Measurements from ENCODE around the gene INTS6L.

The INTS6L gene

DNA sequence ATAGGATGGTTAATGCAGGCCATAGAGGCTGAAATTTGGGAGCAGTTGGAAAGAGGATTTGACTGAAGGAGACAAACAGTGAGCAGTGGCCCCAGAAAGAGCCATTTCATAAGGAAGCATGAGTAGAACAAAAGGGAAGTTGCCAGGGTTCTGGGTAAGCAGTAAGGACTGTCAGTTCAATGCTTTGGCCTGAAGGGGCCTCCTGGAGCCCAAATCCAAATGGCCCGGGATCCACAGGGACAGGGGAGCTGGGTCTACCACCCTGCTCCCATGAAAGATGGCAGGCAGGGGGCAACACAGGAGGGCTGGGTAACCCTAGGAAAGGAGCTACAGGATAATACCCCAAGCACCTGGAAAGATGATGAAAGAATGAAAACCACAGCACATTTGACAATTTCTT, 4.1 kb upstream of the INTS6L start:
- peak overlapping the region; percentile 65 for H3K27ac Mint-ChIP-seq
- no peaks in the 10 kb centered on the region for H3K9me3 Mint-ChIP-seq

DNA sequence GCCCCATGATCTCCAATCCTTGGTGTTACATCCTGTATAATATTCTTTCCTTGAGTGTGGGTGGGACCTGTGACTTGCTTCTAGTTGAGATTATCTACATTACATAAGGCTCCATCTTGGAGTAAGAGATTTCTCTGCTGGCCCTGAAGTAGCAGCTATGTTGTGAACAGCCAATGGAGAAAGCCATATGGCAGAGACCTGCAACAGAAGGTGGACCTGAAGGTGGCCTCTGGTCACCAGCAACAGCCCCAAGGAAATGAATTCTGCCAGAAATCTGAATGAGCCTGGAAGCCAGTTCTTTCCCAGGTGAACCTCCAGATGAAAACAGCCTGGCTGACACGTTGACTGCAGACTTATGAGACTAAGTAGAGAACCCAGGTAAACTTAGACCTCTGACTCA, 2.3 kb upstream of the INTS6L start:
- peaks cover 16% of the 10 kb centered on the region for H3K4me1 Mint-ChIP-seq
- H3K9me3 Mint-ChIP-seq: no peaks in the 10 kb centered on the region
- ATAC-seq (no peak), DNase-seq (ENCODE audit: low spot score in 2 of 2) (no peak)
- H3K36me3 Mint-ChIP-seq: peaks cover 20% of the 10 kb centered on the region
- no peak overlapping the region for H3K27ac Mint-ChIP-seq
- H3K4me3 Mint-ChIP-seq: no peak overlapping the region

More for the DNA sequence above, 4.1 kb upstream of the INTS6L start:
- no peak for ATAC-seq
- H3K4me3 Mint-ChIP-seq: no peak overlapping the region
- peaks cover 9% of the 10 kb centered on the region for H3K36me3 Mint-ChIP-seq
- no peak for DNase-seq (ENCODE audit: low spot score in 2 of 2)
- H3K4me1 Mint-ChIP-seq: peaks cover 9% of the 10 kb centered on the region

DNA sequence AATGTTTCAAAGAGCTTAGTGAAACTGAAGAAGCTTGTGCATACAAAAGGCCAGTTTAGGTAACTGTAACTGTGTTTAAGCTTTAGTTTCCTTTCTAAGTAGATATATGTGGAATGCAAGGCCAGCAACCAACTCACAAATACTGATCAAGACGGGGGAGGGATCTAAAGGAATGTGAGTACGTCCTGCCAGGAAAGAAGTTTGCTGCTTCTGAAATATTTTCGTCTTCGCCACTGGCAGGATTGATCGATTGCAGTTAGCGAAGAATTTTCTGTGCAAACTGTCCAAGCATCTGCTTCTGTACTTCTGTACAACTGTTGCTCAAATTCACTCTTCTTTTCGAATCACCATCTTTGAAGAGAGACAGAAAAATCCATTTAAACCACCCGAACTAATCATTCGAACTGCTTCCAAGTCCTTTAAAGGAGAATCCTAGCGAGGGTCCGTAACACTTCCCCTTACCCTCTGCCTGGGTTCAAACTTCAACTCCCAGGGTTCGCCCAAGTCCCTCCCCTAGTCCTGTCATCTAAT, 373 bp upstream of the INTS6L start:
- ATAC-seq: no peak
- Mint-ChIP-seq H3K4me1 (peaks cover 31% of the 10 kb centered on the region), H3K27ac (peak overlapping the region; percentile 100), H3K36me3 (peaks cover 26% of the 10 kb centered on the region), H3K9me3 (no peaks in the 10 kb centered on the region), H3K4me3 (peak overlapping the region; percentile 100)
- DNase-seq (ENCODE audit: low spot score in 2 of 2): no peak

DNA sequence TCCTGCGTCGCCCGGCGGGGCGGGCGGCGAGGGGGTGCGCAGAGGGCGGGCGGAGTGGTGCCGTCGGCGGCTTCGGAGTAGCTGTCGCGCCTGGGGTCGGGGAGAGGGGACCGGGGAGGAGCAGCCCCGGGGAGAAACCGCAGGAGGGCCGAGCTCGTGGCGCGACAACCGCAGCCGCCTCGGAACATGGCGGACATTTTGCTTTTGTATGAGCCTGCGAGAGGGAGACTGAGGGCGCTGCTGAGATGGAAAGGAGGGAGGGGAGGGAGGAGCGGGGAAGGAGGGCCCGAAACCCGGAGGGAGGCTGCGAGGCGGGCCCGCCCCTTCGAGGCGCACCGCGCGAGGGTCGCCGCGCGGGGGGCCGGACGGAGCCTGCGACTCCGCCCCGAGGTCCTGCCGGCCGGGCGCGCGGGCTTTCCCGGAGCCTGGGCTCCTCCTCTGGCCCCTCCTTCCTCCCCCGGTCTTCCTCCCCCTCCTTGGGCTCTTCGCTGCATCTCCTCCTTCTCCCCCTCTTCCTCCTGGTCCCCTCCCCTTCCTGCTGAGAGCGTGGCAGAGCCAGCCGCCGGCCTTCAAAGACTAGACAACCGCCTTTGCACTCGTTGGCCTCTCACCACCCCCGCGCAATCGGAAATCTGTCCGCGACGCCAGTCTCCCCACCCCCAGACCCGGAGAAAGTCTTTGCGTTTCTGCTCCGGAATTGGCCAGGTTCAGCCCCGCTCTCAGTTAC, 1.1 kb downstream of the INTS6L start:
- Mint-ChIP-seq H3K27ac (peak overlapping the region; percentile 94), H3K36me3 (peaks cover 32% of the 10 kb centered on the region), H3K4me1 (peaks cover 39% of the 10 kb centered on the region), H3K9me3 (no peaks in the 10 kb centered on the region), H3K4me3 (peak overlapping the region; percentile 100)
- ATAC-seq (peak; percentile 82), DNase-seq (ENCODE audit: low spot score in 2 of 2) (peak; percentile 53 to 83)

DNA sequence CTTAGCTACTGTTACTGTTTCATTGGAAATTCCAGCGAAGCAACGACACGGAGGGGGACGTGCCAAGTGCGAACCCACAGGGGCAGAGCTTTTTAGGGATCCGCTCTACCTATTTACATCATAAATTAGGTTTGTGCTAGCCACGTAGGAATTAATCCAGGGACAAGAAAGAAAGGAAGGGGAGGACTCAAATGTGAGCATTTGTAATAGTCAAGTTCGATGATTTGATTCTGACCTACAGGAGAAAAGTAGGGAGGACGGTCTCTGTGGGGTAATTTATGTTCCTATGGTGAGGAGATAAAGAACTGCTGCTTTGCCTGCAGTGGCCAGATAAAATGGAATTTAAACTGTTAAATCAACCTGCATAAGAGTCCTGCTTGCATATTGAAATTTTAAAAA, 1.7 kb downstream of the INTS6L start:
- no peak for ATAC-seq
- peaks cover 42% of the 10 kb centered on the region for H3K4me1 Mint-ChIP-seq

DNA sequence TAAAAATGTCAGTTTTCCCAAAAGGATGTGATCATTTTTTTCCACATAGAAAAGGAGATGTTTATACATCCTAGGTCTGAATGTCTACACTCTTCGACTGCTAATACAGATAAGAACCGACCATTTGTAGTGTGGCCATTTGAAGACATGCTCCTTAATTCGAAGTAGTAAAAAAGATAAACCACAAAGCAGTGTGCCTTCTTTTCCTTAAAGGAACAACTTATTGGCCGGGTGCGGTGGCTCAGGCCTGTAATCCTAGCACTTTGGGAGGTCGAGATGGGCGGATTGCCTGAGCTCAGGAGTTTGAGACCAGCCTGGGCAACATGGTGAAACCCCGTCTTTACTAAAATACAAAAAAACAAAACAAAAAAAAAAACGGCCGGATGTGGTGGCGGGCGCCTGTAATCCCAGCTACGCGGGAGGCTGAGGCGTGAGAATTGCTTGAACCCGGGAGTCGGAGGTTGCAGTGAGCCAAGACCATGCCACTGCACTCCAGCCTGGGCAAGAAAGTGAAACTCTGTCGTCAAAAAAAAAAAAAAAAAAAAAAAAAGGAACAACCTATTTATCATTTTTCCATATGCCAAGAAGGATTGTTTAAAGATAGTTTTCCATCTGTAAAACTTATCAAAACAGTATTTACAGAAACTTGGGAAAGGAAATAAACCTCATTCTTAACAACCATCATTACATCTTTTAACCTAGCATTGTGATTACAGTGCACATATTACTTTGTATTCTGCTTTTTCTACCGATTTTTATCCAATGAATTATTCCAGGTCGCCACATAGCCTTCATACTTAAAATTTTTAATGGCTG, 2.6 kb downstream of the INTS6L start:
- Mint-ChIP-seq H3K36me3 (peaks cover 32% of the 10 kb centered on the region), H3K9me3 (no peaks in the 10 kb centered on the region), H3K27ac (peak overlapping the region; percentile 94), H3K4me1 (peaks cover 48% of the 10 kb centered on the region), H3K4me3 (peak overlapping the region; percentile 100)
- DNase-seq (ENCODE audit: low spot score in 2 of 2) (no peak), ATAC-seq (no peak)

More for the DNA sequence above, 1.7 kb downstream of the INTS6L start:
- Mint-ChIP-seq H3K9me3 (no peaks in the 10 kb centered on the region), H3K4me3 (peak overlapping the region; percentile 100), H3K27ac (peak overlapping the region; percentile 94), H3K36me3 (peaks cover 32% of the 10 kb centered on the region)
- no peak for DNase-seq (ENCODE audit: low spot score in 2 of 2)

DNA sequence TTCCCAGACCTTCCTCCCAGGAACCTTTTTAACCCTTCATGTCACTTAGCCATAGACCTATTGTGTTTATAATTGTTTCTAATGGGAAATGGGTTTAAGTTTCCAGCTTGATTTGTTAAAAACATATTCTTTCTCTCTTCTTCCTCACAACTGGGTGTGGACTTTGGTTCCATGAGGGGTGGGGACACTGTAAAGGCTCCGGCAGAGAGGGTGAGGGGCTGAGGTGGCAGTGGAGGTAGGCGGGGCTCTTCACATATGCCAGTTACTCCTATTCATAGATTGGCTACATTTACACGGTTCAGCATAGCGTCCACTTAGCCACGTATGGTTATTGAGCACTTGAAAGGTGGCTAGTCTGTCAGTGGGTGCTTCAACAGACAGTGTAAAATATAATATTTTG, 7.8 kb downstream of the INTS6L start:
- peaks cover 16% of the 10 kb centered on the region for H3K36me3 Mint-ChIP-seq
- peaks cover 43% of the 10 kb centered on the region for H3K4me1 Mint-ChIP-seq
- H3K27ac Mint-ChIP-seq: no peak overlapping the region
- no peak overlapping the region for H3K4me3 Mint-ChIP-seq
- DNase-seq (ENCODE audit: low spot score in 2 of 2) (no peak), ATAC-seq (no peak)
- H3K9me3 Mint-ChIP-seq: no peaks in the 10 kb centered on the region

DNA sequence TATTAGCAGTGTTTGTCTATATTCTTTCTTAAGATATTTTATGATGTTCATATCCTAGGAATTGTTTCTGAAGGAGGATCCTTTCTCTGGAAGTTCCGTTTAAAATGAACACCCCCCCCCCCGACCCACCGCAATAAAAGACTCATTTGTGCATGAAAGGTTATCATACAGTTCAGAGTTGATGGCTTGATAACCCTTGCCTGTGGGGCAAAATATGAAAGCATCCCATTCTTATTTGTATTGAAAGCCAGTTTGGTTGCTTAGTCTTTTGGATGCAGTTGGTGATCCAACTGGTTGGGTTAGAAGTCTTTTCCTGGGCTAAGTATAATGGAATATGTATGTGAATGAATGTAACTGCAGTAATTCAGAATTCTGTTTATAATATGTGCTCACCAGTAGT, 8.3 kb downstream of the INTS6L start:
- DNase-seq (ENCODE audit: low spot score in 2 of 2) (no peak), ATAC-seq (no peak)
- Mint-ChIP-seq H3K9me3 (no peaks in the 10 kb centered on the region), H3K4me1 (peaks cover 42% of the 10 kb centered on the region), H3K36me3 (peaks cover 16% of the 10 kb centered on the region), H3K4me3 (no peak overlapping the region), H3K27ac (no peak overlapping the region)

DNA sequence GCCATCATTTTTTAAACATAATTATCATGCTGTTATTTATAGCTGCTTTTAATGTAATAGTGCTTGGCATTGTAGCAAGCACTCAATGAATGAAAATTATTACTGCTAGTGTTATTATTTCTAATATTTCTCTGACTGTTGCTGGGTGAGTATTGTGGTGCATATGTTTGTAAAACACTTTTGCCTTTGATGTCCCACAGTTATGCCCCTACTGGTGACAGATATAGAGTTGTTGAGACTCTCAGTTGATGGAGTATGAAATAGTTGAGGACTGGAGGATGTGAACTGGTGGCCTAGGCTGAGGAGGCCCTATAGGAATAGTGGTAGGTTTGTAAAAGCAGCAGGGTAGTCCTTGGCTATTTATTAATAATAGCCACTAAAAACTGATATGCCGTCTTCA, 9.6 kb downstream of the INTS6L start:
- DNase-seq (ENCODE audit: low spot score in 2 of 2) (no peak), ATAC-seq (no peak)
- peaks cover 16% of the 10 kb centered on the region for H3K36me3 Mint-ChIP-seq
- no peaks in the 10 kb centered on the region for H3K9me3 Mint-ChIP-seq
- H3K4me1 Mint-ChIP-seq: peaks cover 32% of the 10 kb centered on the region
- no peak overlapping the region for H3K4me3 Mint-ChIP-seq
- H3K27ac Mint-ChIP-seq: no peak overlapping the region

DNA sequence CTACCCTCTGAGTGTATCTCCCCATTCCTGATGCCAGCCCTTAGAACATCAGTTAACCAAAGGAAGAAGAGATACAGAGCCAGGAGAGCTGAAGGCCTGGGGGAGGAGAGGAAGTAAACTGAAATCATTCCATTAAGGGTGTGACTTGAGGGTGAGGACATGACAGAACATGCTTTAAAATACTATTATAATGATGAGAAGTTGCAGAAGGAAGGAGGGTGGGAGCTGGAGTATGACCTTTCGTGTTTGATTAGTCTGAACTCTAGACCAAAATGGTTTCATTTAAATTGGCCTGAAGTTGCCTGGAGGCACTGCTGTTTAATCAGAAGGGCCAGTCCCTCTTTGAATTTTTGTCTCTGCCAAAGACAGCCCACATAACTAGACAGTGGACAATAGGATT, 11.4 kb downstream of the INTS6L start:
- Mint-ChIP-seq H3K9me3 (no peaks in the 10 kb centered on the region), H3K27ac (no peak overlapping the region), H3K4me3 (no peak overlapping the region), H3K4me1 (peaks cover 33% of the 10 kb centered on the region), H3K36me3 (peaks cover 10% of the 10 kb centered on the region)
- ATAC-seq (no peak), DNase-seq (ENCODE audit: low spot score in 2 of 2) (no peak)

DNA sequence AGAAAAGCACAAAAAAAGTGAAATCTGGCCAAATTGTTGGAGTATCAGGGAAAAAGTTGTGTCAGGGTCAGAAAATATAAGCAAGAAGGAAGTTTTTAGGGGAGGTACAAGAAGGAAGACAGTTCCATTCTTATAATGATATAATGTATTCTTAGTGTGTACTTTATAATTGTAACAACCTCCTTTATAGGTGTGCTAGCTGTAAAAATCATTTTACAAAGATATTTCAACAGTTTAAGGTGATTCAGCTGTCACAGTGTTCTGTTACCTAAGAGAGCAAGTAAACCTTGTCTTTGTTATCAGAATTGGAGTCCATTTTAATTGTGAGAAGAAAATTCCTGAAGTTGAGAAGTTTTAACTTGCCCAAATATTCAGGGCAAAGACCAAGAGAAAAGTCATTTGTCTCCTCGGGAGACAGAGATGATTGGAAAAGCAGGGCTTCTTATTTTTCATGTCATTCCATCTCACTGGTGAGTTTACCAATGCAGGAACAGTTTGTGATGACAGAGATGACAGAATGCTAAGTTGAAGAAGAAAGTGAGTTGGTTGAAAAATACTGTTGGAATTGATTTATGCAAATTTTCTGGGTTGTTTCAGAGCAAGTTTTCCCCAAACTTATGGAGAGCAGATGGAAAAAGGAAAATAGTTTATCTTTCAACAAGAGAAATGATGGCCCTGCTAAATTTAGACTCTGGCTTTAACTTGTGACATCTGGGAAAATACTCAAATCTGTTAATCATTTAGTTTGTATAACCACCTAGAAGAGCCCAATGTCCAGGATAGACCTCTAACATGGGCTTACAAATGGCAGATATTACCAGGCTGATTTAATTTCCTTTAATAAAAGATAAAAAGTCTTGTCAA, 14.8 kb downstream of the INTS6L start:
- Mint-ChIP-seq H3K4me1 (peaks cover 28% of the 10 kb centered on the region), H3K36me3 (peaks cover 10% of the 10 kb centered on the region), H3K9me3 (no peaks in the 10 kb centered on the region), H3K27ac (peak overlapping the region; percentile 43), H3K4me3 (no peak overlapping the region)
- no peak for DNase-seq (ENCODE audit: low spot score in 2 of 2)
- no peak for ATAC-seq

DNA sequence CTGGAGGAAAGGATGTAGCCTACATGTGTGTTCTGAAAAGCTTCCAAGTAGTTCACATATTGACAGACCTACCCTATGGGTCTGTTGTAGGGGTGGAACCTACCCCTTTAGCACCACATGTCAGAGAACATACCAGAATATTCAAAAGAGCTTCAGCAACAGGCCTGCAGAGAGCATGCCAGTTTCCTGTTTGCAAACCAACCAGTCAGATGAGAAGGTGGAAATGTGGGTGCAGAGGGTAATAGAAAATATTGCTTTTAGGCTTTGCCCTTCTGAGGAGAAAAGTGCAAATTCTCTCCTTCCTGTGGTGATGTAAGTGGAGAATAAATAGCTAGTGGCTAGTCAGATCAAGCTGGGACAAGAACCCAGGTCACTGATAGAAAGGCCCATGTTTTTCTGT, 16.4 kb downstream of the INTS6L start:
- no peak overlapping the region for H3K4me3 Mint-ChIP-seq
- no peak for DNase-seq (ENCODE audit: low spot score in 2 of 2)

DNA sequence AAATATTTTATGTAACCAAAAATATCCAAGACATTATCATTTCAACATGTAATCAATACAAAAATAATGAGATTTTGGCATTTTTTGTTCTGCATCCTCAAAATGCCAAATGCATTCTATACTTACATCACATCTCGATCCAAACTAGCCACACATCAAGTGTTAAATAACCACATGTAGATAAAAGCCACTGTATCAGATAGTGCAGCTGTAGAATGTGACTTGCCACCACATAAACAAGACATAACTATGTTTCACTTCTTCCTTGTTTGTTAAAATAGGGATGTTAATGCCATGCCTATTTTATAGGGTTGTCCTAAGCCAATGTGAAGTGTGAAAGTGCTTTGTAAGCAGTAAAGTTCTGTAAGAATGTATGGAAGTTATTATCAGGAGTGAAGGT, 20.9 kb downstream of the INTS6L start:
- peaks cover 26% of the 10 kb centered on the region for H3K4me1 Mint-ChIP-seq
- peaks cover 21% of the 10 kb centered on the region for H3K36me3 Mint-ChIP-seq
- ATAC-seq: no peak
- no peak overlapping the region for H3K27ac Mint-ChIP-seq
- no peak for DNase-seq (ENCODE audit: low spot score in 2 of 2)
- no peaks in the 10 kb centered on the region for H3K9me3 Mint-ChIP-seq
- H3K4me3 Mint-ChIP-seq: no peak overlapping the region

More for the DNA sequence above, 16.4 kb downstream of the INTS6L start:
- H3K36me3 Mint-ChIP-seq: peaks cover 5% of the 10 kb centered on the region
- H3K4me1 Mint-ChIP-seq: peaks cover 18% of the 10 kb centered on the region
- no peaks in the 10 kb centered on the region for H3K9me3 Mint-ChIP-seq
- peak; percentile 42 for ATAC-seq
- no peak overlapping the region for H3K27ac Mint-ChIP-seq

DNA sequence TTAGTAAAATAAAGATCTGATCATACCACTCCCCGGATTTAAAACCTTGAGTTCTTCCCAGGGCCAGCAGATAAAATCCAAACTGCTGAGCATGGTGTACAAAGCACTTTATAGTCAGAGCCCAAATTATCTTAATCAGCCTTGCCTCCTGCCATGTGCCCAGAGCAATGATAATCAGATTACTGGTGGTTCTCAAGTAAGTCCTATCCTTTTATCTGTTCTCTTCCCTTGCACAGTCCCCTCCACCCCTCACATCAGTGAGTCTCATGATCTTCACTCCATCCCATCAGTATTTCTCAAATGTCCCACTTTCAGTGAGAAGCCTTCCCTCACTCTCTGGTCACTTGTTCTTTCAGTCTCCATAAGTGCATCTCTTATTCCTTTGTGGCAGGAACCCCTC, 22.7 kb downstream of the INTS6L start:
- H3K4me1 Mint-ChIP-seq: peaks cover 19% of the 10 kb centered on the region
- no peak for ATAC-seq
- no peak for DNase-seq (ENCODE audit: low spot score in 2 of 2)
- H3K27ac Mint-ChIP-seq: no peak overlapping the region
- peaks cover 39% of the 10 kb centered on the region for H3K36me3 Mint-ChIP-seq
- H3K4me3 Mint-ChIP-seq: no peak overlapping the region
- H3K9me3 Mint-ChIP-seq: no peaks in the 10 kb centered on the region

DNA sequence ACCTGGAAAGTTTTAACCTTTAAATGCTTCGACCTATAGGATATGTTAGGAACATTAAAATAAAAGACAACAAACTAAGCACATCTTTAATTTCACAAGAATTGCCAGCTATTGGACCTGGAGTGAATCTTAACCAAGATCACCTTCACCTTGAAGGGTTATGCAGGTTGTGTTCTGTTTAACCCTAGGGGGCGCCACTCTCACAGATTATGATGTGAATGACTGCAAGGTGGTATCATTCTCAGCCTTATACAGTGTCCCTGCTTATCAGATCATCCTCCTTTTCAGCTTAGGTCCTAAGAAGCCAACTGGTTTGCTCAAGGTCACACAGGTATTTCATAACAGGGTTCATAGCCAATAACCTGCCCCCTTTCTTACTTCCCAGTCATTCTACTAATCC, 23.5 kb downstream of the INTS6L start:
- Mint-ChIP-seq H3K36me3 (peaks cover 44% of the 10 kb centered on the region), H3K27ac (peak overlapping the region; percentile 26), H3K4me1 (peaks cover 19% of the 10 kb centered on the region), H3K9me3 (no peaks in the 10 kb centered on the region), H3K4me3 (no peak overlapping the region)
- no peak for DNase-seq (ENCODE audit: low spot score in 2 of 2)
- no peak for ATAC-seq
